H9 (cell line): ENCODE results near the gene UMAD1. TPM values are rescaled to one million over a fixed set of nuclear protein-coding genes. Genes with fewer than 3 reads are reported as not detected.

Experiments
- DNase-seq: peaks from one replicate; pipeline ENCODE4 v3.0.0-alpha.2; 2017
- H2AFZ ChIP-seq: one replicate; pipeline ENCODE4 v1.6.1; 2013; ENCODE audit warnings: mild to moderate bottlenecking, low read length, control low read depth, moderate library complexity
- H2AK5ac ChIP-seq: 2 replicates; pipeline ENCODE4 v1.6.1; 2013; ENCODE audit warnings: low read length, control low read depth, mixed read lengths; ENCODE audit not compliant: insufficient read length
- H2BK120ac ChIP-seq: one replicate; pipeline ENCODE4 v1.6.1; 2013; ENCODE audit warnings: low read depth, mild to moderate bottlenecking, low read length, control low read depth, inconsistent platforms; ENCODE audit not compliant: poor library complexity, severe bottlenecking
- H2BK12ac ChIP-seq: 2 replicates; pipeline ENCODE4 v1.6.1; 2013; ENCODE audit warnings: low read length, control low read depth, mixed read lengths, low read depth; ENCODE audit not compliant: insufficient read length
- H2BK15ac ChIP-seq: 2 replicates; pipeline ENCODE4 v1.6.1; 2013; ENCODE audit warnings: low read depth, low read length, control low read depth
- H2BK20ac ChIP-seq: one replicate; pipeline ENCODE4 v1.6.1; 2013; ENCODE audit warnings: low read depth, mild to moderate bottlenecking, low read length, control low read depth, inconsistent platforms; ENCODE audit not compliant: poor library complexity, severe bottlenecking
- H2BK5ac ChIP-seq: 2 replicates; pipeline ENCODE4 v1.6.1; 2013; ENCODE audit warnings: low read length, control low read depth, mixed read lengths; ENCODE audit not compliant: insufficient read length
- H3K14ac ChIP-seq: 2 replicates; pipeline ENCODE4 v1.6.1; 2013; ENCODE audit warnings: low read length, control low read depth; ENCODE audit not compliant: insufficient read depth
- H3K18ac ChIP-seq: 2 replicates; pipeline ENCODE4 v1.6.1; 2013; ENCODE audit warnings: low read depth, mild to moderate bottlenecking, mixed read lengths, low read length, control low read depth; ENCODE audit not compliant: insufficient read length
- H3K23ac ChIP-seq: 2 replicates; pipeline ENCODE4 v1.6.1; 2013; ENCODE audit warnings: low read length, control low read depth, mixed read lengths, low read depth; ENCODE audit not compliant: insufficient read length
- H3K23me2 ChIP-seq: 2 replicates; pipeline ENCODE4 v1.6.1; 2013; ENCODE audit warnings: low read depth, mild to moderate bottlenecking, mixed read lengths, low read length, control low read depth; ENCODE audit not compliant: insufficient read length, poor library complexity, severe bottlenecking
- H3K27ac ChIP-seq: 2 replicates; pipeline ENCODE4 v1.5.1; 2013; ENCODE audit warnings: low read length, control low read depth, mixed read lengths, low read depth; ENCODE audit not compliant: insufficient read length
- H3K27me3 ChIP-seq: 2 replicates; pipeline ENCODE4 v1.6.1; 2013; ENCODE audit warnings: low read length, control low read depth, inconsistent platforms; ENCODE audit not compliant: insufficient read depth
- H3K4ac ChIP-seq: 2 replicates; pipeline ENCODE4 v1.6.1; 2013; ENCODE audit warnings: low read depth, mild to moderate bottlenecking, control low read depth, inconsistent platforms, low read length, moderate library complexity
- H3K4me1 ChIP-seq: 2 replicates; pipeline ENCODE4 v1.6.1; 2013; ENCODE audit warnings: low read length, control low read depth, inconsistent platforms; ENCODE audit not compliant: insufficient read depth
- H3K4me2 ChIP-seq: 2 replicates; pipeline ENCODE4 v1.6.1; 2013; ENCODE audit warnings: low read length, control low read depth, mixed read lengths; ENCODE audit not compliant: insufficient read length, insufficient read depth
- H3K56ac ChIP-seq: 2 replicates; pipeline ENCODE4 v1.6.1; 2013; ENCODE audit warnings: low read depth, mild to moderate bottlenecking, mixed read lengths, low read length, control low read depth; ENCODE audit not compliant: insufficient read length
- H3K79me1 ChIP-seq: 2 replicates; pipeline ENCODE4 v1.6.1; 2013; ENCODE audit warnings: low read depth, mild to moderate bottlenecking, moderate library complexity, low read length, control low read depth, inconsistent platforms; ENCODE audit not compliant: insufficient read depth, poor library complexity, severe bottlenecking
- H3K79me2 ChIP-seq: 2 replicates; pipeline ENCODE4 v1.6.1; 2013; ENCODE audit warnings: low read length, control low read depth, inconsistent platforms; ENCODE audit not compliant: insufficient read depth
- H3K9ac ChIP-seq: 2 replicates; pipeline ENCODE4 v1.6.1; 2013; ENCODE audit warnings: low read length, control low read depth, mixed read lengths; ENCODE audit not compliant: insufficient read length; ENCODE audit errors: extremely low read depth
- H3K9me3 ChIP-seq: one replicate; pipeline ENCODE4 v1.6.1; 2013; ENCODE audit warnings: low read depth, low read length, inconsistent platforms; ENCODE audit not compliant: control insufficient read depth
- H3T11ph ChIP-seq: one replicate; pipeline ENCODE4 v1.6.1; 2013; ENCODE audit warnings: mild to moderate bottlenecking, low read length, control low read depth, inconsistent platforms
- H4K20me1 ChIP-seq: one replicate; pipeline ENCODE4 v1.6.1; 2013; ENCODE audit not compliant: control insufficient read depth, insufficient read length, insufficient read depth
- H4K5ac ChIP-seq: 2 replicates; pipeline ENCODE4 v1.6.1; 2013; ENCODE audit warnings: low read depth, mild to moderate bottlenecking, mixed read lengths, low read length, control low read depth; ENCODE audit not compliant: insufficient read length
- H4K8ac ChIP-seq: replicated peaks from 2 replicates; pipeline ENCODE4 v1.6.1; 2013; ENCODE audit warnings: low read length, control low read depth, mixed read lengths, low read depth; ENCODE audit not compliant: insufficient read length
- H4K91ac ChIP-seq: 2 replicates; pipeline ENCODE4 v1.6.1; 2013; ENCODE audit warnings: low read depth, mild to moderate bottlenecking, moderate library complexity, mixed read lengths, low read length, control low read depth; ENCODE audit not compliant: insufficient read length
- H3K27ac Mint-ChIP-seq, 3 experiments: 2 replicates in 2 of 3; 3 replicates in 1 of 3; pipeline ENCODE4 v1.8.0; 2020 to 2021; ENCODE audit warnings: mixed read lengths in 3 of 3, mild to moderate bottlenecking in 1 of 3, moderate library complexity in 1 of 3
- H3K27me3 Mint-ChIP-seq: 2 replicates; pipeline ENCODE4 v1.8.0; 2021; ENCODE audit warnings: low read depth, mild to moderate bottlenecking, moderate library complexity, mixed read lengths
- H3K36me3 Mint-ChIP-seq, 3 experiments: 2 replicates in 2 of 3; 3 replicates in 1 of 3; pipeline ENCODE4 v1.8.0; 2020 to 2021; ENCODE audit warnings: low read depth in 3 of 3, mixed read lengths in 3 of 3; ENCODE audit not compliant: insufficient read depth in 1 of 3
- H3K4me1 Mint-ChIP-seq, 2 experiments: 2 replicates each; pipeline ENCODE4 v1.8.0; 2020; ENCODE audit warnings: mixed read lengths in 2 of 2
- H3K4me3 Mint-ChIP-seq, 2 experiments: 2 replicates in 1 of 2; 3 replicates in 1 of 2; pipeline ENCODE4 v1.8.0; 2020 to 2021; ENCODE audit warnings: mild to moderate bottlenecking in 2 of 2, mixed read lengths in 2 of 2, moderate library complexity in 1 of 2
- H3K9me3 Mint-ChIP-seq, 2 experiments: 2 replicates in 1 of 2; 3 replicates in 1 of 2; pipeline ENCODE4 v1.8.0; 2020; ENCODE audit warnings: mild to moderate bottlenecking in 2 of 2, mixed read lengths in 2 of 2, moderate library complexity in 1 of 2
- WGBS: extraction: QIAGEN DNeasy Blood & Tissue Kit; methylation state at CpG from one replicate; pipeline ENCODE4 v1.1.7; 2013; ENCODE audit warnings: missing lambda C conversion rate, low lambda C conversion rate, mixed read lengths; ENCODE audit not compliant: insufficient read length; ENCODE audit errors: extremely low coverage; 5-methylcytosine and 5-hydroxymethylcytosine counted together
- total RNA-seq: library from RNA; stranded (reverse); gene quantifications from 2 replicates; pipeline ENCODE4 v1.2.1, GENCODE V29; 2021
- TF ChIP-seq, protein P1 (sequence below): fragments of 200-600 bp; sonication (generic); conservative IDR thresholded peaks from 3 replicates; pipeline ENCODE4 v1.8.0; 2021; ENCODE audit warnings: antibody characterized with exemption, mild to moderate bottlenecking

The UMAD1 gene
- total RNA-seq, 1 experiment from 2014 or later, result 8.9 TPM

DNA sequence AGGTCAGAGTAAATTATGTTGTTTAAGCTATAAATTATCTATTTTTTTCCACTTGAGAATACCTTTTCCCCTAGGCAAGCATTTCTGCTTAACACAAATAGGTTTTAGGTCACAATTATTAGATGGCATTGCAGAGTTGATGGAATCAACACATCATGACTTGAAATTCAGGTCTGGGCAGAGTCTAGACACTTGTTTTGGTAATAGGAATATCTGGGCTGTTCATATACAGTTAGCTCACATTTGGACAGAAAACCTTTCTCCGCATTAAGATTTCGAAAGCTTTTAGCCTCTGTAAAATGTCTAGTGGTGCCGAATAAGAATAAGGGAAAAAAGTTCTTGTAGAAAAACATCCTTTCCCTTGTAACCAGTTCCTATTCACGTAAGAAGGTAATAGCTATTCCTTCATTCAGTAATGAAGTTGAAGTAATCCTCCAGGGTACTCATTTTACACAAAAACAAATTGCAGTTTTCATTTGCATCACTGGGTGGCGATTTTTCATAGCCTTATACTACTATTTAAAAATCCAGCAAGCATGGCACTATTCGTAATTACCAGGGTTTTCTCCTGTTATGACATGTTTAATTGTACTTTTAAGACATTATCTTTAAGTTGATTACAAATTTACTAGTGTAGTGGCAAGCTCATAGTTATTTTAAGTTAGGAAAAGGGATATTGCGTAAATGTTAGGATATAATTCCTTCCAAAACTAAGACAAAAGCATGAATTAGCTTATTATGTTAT, 40.8 kb downstream of the UMAD1 start:
- 0 out of 4 replicates have a peak, but pooled peaks cover 0 to 9% of the 10 kb centered on the region in 2 experiments for H3K4me1 Mint-ChIP-seq
- WGBS, result no CpG with 5 or more reads among the region's 7 CpGs

More for the DNA sequence above, 40.8 kb downstream of the UMAD1 start:
- no peak overlapping the region for H3K4ac ChIP-seq
- no peaks in the 10 kb centered on the region for H3K23me2 ChIP-seq
- H3K9me3 ChIP-seq, result no peaks in the 10 kb centered on the region
- H2BK20ac ChIP-seq, result no peak overlapping the region
- Mint-ChIP-seq H3K27me3 (no peaks in the 10 kb centered on the region), H3K4me3 (no peak overlapping the region), H3K9me3 (peaks cover 4% of the 10 kb centered on the region in 2 experiments), H3K27ac (0 out of 7 replicates have a peak overlapping the region, but pooled peaks of 1 of the 3 experiments have one; percentile 40), H3K36me3 (peaks cover 6 to 9% (median 6%) of the 10 kb centered on the region in 3 experiments; a peak in 6 of 7 replicates)
- no peak overlapping the region for H4K91ac ChIP-seq
- no peak overlapping the region for H3K27ac ChIP-seq
- H3K18ac ChIP-seq, result no peak overlapping the region
- H2AFZ ChIP-seq, result no peak overlapping the region
- H2BK5ac ChIP-seq, result no peak overlapping the region
- no peak overlapping the region for H3K56ac ChIP-seq
- no peak overlapping the region for H3K4me2 ChIP-seq
- H3K79me1 ChIP-seq, result no peaks in the 10 kb centered on the region
- H3K4me1 ChIP-seq, result no peaks in the 10 kb centered on the region
- H2BK120ac ChIP-seq, result no peak overlapping the region
- no peaks in the 10 kb centered on the region for H3K27me3 ChIP-seq
- no peaks in the 10 kb centered on the region for H3K79me2 ChIP-seq
- no peak overlapping the region for H3K23ac ChIP-seq
- H2BK12ac ChIP-seq, result no peak overlapping the region
- H3K9ac ChIP-seq, result no peak overlapping the region
- H4K8ac ChIP-seq, result no peak overlapping the region
- no peak overlapping the region for H3K14ac ChIP-seq
- no peak overlapping the region for H4K5ac ChIP-seq
- no peaks in the 10 kb centered on the region for H4K20me1 ChIP-seq
- TF ChIP-seq, protein P1, sequence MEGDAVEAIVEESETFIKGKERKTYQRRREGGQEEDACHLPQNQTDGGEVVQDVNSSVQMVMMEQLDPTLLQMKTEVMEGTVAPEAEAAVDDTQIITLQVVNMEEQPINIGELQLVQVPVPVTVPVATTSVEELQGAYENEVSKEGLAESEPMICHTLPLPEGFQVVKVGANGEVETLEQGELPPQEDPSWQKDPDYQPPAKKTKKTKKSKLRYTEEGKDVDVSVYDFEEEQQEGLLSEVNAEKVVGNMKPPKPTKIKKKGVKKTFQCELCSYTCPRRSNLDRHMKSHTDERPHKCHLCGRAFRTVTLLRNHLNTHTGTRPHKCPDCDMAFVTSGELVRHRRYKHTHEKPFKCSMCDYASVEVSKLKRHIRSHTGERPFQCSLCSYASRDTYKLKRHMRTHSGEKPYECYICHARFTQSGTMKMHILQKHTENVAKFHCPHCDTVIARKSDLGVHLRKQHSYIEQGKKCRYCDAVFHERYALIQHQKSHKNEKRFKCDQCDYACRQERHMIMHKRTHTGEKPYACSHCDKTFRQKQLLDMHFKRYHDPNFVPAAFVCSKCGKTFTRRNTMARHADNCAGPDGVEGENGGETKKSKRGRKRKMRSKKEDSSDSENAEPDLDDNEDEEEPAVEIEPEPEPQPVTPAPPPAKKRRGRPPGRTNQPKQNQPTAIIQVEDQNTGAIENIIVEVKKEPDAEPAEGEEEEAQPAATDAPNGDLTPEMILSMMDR, result peak; percentile 64
- H2BK15ac ChIP-seq, result no peak overlapping the region
- no peak for DNase-seq
- H3T11ph ChIP-seq, result no peak overlapping the region
- no peak overlapping the region for H2AK5ac ChIP-seq
